HepG2 (cell line): ENCODE results near the gene RNF5. TPM values are rescaled to one million over a fixed set of nuclear protein-coding genes. Genes with fewer than 3 reads are reported as not detected.

Experiments
- ATAC-seq: fragments of 200-7000 bp; cut with Tn5 transposase; 3 replicates; pipeline ENCODE4 v1.9.1; 2020; ENCODE audit warnings: mild to moderate bottlenecking, moderate library complexity
- BruUV-seq: library from RNA; stranded (reverse); fragments of 400-500 nt; replicated peaks from 2 replicates; lab custom pipeline; 2021; lab: Mats Ljungman, UMichigan
- CTCF ChIA-PET: fragments of 300-600 bp; formaldehyde crosslinking; extraction: SDS; loops from one replicate; lab custom pipeline; 2021; ENCODE audit warnings: low total read pairs, inconsistent platforms, low intra/inter-chr PET ratio; lab: Yijun Ruan, JAX
- POLR2A ChIA-PET: fragments of 350-600 bp; sonication (Branson Sonifier 250); formaldehyde crosslinking; loops from one replicate; lab custom pipeline; 2020; ENCODE audit warnings: antibody characterized with exemption, inconsistent platforms; lab: Yijun Ruan, JAX
- DNase-seq: peaks from one replicate; pipeline ENCODE4 v3.0.0-alpha.2; 2015; ENCODE audit warnings: low spot score
- FAIRE-seq: peaks from 3 replicates; lab custom pipeline; 2011; peaks lifted over from hg19 to GRCh38; lab: Jason Lieb, UNC
- H2AFZ ChIP-seq: one replicate; pipeline ENCODE4 v1.6.1; 2011; ENCODE audit warnings: low read length, inconsistent platforms
- H3K27ac ChIP-seq: fragments of 300-600 bp; 3 replicates; pipeline ENCODE4 v1.8.0; 2011; ENCODE audit warnings: mixed run types, mild to moderate bottlenecking, mixed read lengths, low read length, inconsistent platforms; ENCODE audit not compliant: insufficient read depth; ENCODE audit errors: extremely low read length
- H3K27me3 ChIP-seq, 2 experiments: fragments of 200-600 bp in 1 of 2; 2 replicates in 1 of 2; 3 replicates in 1 of 2; pipeline versions ENCODE4 v1.6.0 to v1.8.0; 2011; ENCODE audit warnings: low read length in 2 of 2, mild to moderate bottlenecking in 2 of 2, moderate library complexity in 2 of 2, inconsistent platforms in 1 of 2; ENCODE audit not compliant: insufficient read depth in 2 of 2, control insufficient read depth in 1 of 2
- H3K36me3 ChIP-seq, 2 experiments: fragments of 200-600 bp in 1 of 2; replicated peaks in 1 of 2; 2 replicates in 1 of 2; 3 replicates in 1 of 2; pipeline versions ENCODE4 v1.5.1 to v1.8.0; 2011; ENCODE audit warnings: low read length in 2 of 2, inconsistent platforms in 1 of 2; ENCODE audit not compliant: insufficient read depth in 2 of 2, control insufficient read depth in 1 of 2
- H3K4me1 ChIP-seq: 2 replicates; pipeline ENCODE4 v1.5.1; 2012; ENCODE audit warnings: low read length, inconsistent platforms; ENCODE audit not compliant: insufficient read depth
- H3K4me2 ChIP-seq: 2 replicates; pipeline ENCODE4 v1.6.0; 2011; ENCODE audit warnings: low read depth, low read length, inconsistent platforms
- H3K4me3 ChIP-seq, 3 experiments: fragments of 200-600 bp in 1 of 3; sonication (generic), shearing (Covaris generic) in 1 of 3; replicated peaks in 1 of 3; 2 replicates each; pipeline ENCODE4 v1.5.1; 2011 to 2016; ENCODE audit warnings: low read length in 3 of 3, inconsistent platforms in 2 of 3, low read depth in 2 of 3, mild to moderate bottlenecking in 2 of 3, control low read depth in 1 of 3, mixed read lengths in 1 of 3; ENCODE audit not compliant: insufficient read depth in 1 of 3
- H3K79me2 ChIP-seq: one replicate; pipeline ENCODE4 v1.6.1; 2011; ENCODE audit warnings: low read length, inconsistent platforms; ENCODE audit not compliant: insufficient read depth
- H3K9ac ChIP-seq: 2 replicates; pipeline ENCODE4 v1.6.0; 2011; ENCODE audit warnings: mild to moderate bottlenecking, low read depth, low read length, inconsistent platforms; ENCODE audit not compliant: insufficient read depth
- H3K9me3 ChIP-seq: 2 replicates; pipeline ENCODE4 v1.5.1; 2012; ENCODE audit warnings: mild to moderate bottlenecking, low read length
- H4K20me1 ChIP-seq: 2 replicates; pipeline ENCODE4 v1.6.0; 2011; ENCODE audit warnings: inconsistent platforms, mild to moderate bottlenecking, low read length, moderate library complexity; ENCODE audit not compliant: insufficient read depth
- CHD4 ChIP-seq: fragments of 200-600 bp; sonication (generic); IDR thresholded peaks from 2 replicates; pipeline ENCODE4 v1.7.0; 2017; ENCODE audit warnings: mild to moderate bottlenecking, low read length, borderline replicate concordance
- CTCF ChIP-seq: sonication (generic); formaldehyde crosslinking; IDR thresholded peaks from 2 replicates; pipeline ENCODE4 v1.5.0; 2020; ENCODE audit warnings: mild to moderate bottlenecking, missing genetic modification reagents, moderate library complexity
- ESRRA ChIP-seq: sonication (generic); formaldehyde crosslinking; IDR thresholded peaks from 2 replicates; pipeline ENCODE4 v1.5.1; 2020; ENCODE audit warnings: mild to moderate bottlenecking, low read depth, missing genetic modification reagents
- HOXD1 ChIP-seq: sonication (generic); formaldehyde crosslinking; IDR thresholded peaks from 2 replicates; pipeline ENCODE4 v1.5.0; 2020; ENCODE audit warnings: missing genetic modification reagents
- MAX ChIP-seq: IDR thresholded peaks from 2 replicates; pipeline ENCODE4 v1.6.1; 2012; ENCODE audit warnings: inconsistent platforms
- MIXL1 ChIP-seq: IDR thresholded peaks from 2 replicates; pipeline ENCODE4 v1.6.1; 2016
- NONO ChIP-seq, 2 experiments: fragments of 450-650 bp in 1 of 2; sonication (generic) in 1 of 2; formaldehyde crosslinking in 1 of 2; IDR thresholded peaks in 1 of 2; conservative IDR thresholded peaks in 1 of 2; 2 replicates each; pipeline versions ENCODE4 v1.6.1 to v1.8.0; 2017 to 2022; ENCODE audit warnings: mild to moderate bottlenecking in 1 of 2, missing genetic modification reagents in 1 of 2, moderate library complexity in 1 of 2
- U2AF1 ChIP-seq: fragments of 200-400 bp; formaldehyde crosslinking; optimal IDR thresholded peaks from 2 replicates; pipeline ENCODE3; 2017; ENCODE audit warnings: mild to moderate bottlenecking, low read depth, low read length
- ZNF367 ChIP-seq: sonication (generic); formaldehyde crosslinking; IDR thresholded peaks from 2 replicates; pipeline ENCODE4 v1.4.0; 2020; ENCODE audit warnings: missing genetic modification reagents, borderline replicate concordance
- ZNF451 ChIP-seq: sonication (generic); formaldehyde crosslinking; IDR thresholded peaks from 2 replicates; pipeline ENCODE4 v1.5.0; 2020; ENCODE audit warnings: mild to moderate bottlenecking, missing genetic modification reagents
- ZSCAN5A ChIP-seq: sonication (generic); formaldehyde crosslinking; IDR thresholded peaks from 2 replicates; pipeline ENCODE4 v1.8.0; 2022; ENCODE audit warnings: mild to moderate bottlenecking, missing genetic modification reagents, borderline replicate concordance
- WGBS: methylation state at CpG from one replicate; pipeline ENCODE4 v1.1.6; 2017; ENCODE audit warnings: low lambda C conversion rate; 5-methylcytosine and 5-hydroxymethylcytosine counted together
- in situ Hi-C: cut with HindIII; loops from 2 replicates; pipeline ENCODE4 v1.10.0; 2017; ENCODE audit warnings: low pct_unique_long_range_greater_than_20kb; ENCODE audit not compliant: extremely low pct_ligation_motif_present
- intact Hi-C: fragments of 100-400 bp; cut with micrococcal nuclease; formaldehyde crosslinking; loops from one replicate; pipeline ENCODE4 v1.10.0; 2022; ENCODE audit not compliant: unreplicated experiment
- polyA plus RNA-seq, 8 experiments: library from polyadenylated mRNA; depleted of rRNA in 3 of 8; stranded (reverse) in 7 of 8; unstranded in 1 of 8; fragments of >200 nt; fragmentation: Illumina TruSeq in 4 of 8; extraction: Trizol in 4 of 8; gene quantifications; 2 replicates each; pipeline versions ENCODE4 v1.2.1 to v1.2.3, GENCODE V29; 2011 to 2016; ENCODE audit warnings: low read depth in 4 of 8, missing spikeins in 1 of 8, mixed read lengths in 1 of 8; ENCODE audit not compliant: insufficient read depth in 1 of 8
- total RNA-seq, 5 experiments: library from RNA; depleted of rRNA; stranded (reverse); fragments of >200 nt; fragmentation: Illumina TruSeq; extraction: Trizol; gene quantifications; 2 replicates each; pipeline ENCODE4 v1.2.3, GENCODE V29; 2016; ENCODE audit warnings: low read depth in 1 of 5
- TF ChIP-seq, protein P1 (sequence below): sonication (generic); formaldehyde crosslinking; IDR thresholded peaks from 2 replicates; pipeline ENCODE4 v1.5.0; 2020; ENCODE audit warnings: mild to moderate bottlenecking, missing genetic modification reagents, borderline replicate concordance
- TF ChIP-seq, protein P2 (sequence below): sonication (generic); formaldehyde crosslinking; IDR thresholded peaks from 2 replicates; pipeline ENCODE4 v1.4.0; 2020; ENCODE audit warnings: low read depth, mild to moderate bottlenecking, missing genetic modification reagents
- TF ChIP-seq, protein P3 (sequence below): sonication (generic); formaldehyde crosslinking; IDR thresholded peaks from 2 replicates; pipeline ENCODE4 v1.5.1; 2020; ENCODE audit warnings: mild to moderate bottlenecking, moderate library complexity, missing genetic modification reagents

RNF5 gene
- total and polyA plus RNA-seq, 2 of the 13 experiments (the other 11 are each of a cell fraction or from before 2014, with no cell fraction given): 98.0 to 131 TPM

DNA sequence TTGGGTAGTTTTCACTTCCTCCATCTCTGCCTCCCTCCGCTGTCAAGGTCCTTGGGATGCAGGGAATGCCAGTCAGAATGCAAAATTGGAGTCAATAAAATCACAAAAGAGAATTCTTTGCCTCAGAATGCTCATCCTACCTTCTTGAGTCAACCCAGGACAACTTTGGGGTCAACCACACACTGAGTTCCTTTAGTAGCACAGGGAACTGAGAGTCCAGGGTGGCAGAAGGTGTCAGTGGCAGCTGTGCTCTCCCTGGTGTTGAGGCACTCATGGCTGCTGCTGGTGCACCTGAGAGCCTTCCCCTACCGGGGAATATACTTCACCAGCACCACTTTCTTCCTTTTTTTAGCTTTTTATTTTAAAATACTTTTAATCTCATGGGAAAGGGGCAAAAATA lies 46.5 kb downstream of the RNF5 start:
- H3K4me2 ChIP-seq: no peak overlapping the region
- H3K27me3 ChIP-seq: peaks cover 0 to 52% of the 10 kb centered on the region in 2 experiments; a peak in 3 of 5 replicates
- WGBS: 30% methylated on average over 2 of the region's 2 CpGs
- BruUV-seq: no TSS peak
- H4K20me1 ChIP-seq: no peaks in the 10 kb centered on the region
- H3K4me3 ChIP-seq: no peak overlapping the region
- in situ Hi-C loops (no loop called here), intact Hi-C loops (no loop called here)
- no peak overlapping the region for H2AFZ ChIP-seq
- H3K27ac ChIP-seq: no peak overlapping the region
- ATAC-seq (no peak), DNase-seq (no peak), FAIRE-seq (no peak)
- no peaks in the 10 kb centered on the region for H3K36me3 ChIP-seq
- ChIA-PET CTCF (no interaction called here), POLR2A (no interaction called here)
- TF ChIP-seq U2AF1: no peak
- TF ChIP-seq ZNF451 (CRISPR knock-in tag): no peak
- no peak for TF ChIP-seq HOXD1 (CRISPR knock-in tag)
- TF ChIP-seq, protein P1, sequence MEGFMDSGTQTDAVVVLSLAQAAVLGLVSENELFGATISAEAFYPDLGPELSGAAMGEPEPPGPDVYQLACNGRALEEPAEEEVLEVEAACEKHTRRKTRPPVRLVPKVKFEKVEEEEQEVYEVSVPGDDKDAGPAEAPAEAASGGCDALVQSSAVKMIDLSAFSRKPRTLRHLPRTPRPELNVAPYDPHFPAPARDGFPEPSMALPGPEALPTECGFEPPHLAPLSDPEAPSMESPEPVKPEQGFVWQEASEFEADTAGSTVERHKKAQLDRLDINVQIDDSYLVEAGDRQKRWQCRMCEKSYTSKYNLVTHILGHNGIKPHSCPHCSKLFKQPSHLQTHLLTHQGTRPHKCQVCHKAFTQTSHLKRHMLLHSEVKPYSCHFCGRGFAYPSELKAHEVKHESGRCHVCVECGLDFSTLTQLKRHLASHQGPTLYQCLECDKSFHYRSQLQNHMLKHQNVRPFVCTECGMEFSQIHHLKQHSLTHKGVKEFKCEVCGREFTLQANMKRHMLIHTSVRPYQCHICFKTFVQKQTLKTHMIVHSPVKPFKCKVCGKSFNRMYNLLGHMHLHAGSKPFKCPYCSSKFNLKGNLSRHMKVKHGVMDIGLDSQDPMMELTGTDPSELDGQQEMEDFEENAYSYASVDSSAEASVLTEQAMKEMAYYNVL (CRISPR knock-in tag): no peak
- no peak for TF ChIP-seq MAX
- no peak for TF ChIP-seq MIXL1 (CRISPR knock-in tag)
- TF ChIP-seq ZNF367: no peak
- TF ChIP-seq, protein P2, sequence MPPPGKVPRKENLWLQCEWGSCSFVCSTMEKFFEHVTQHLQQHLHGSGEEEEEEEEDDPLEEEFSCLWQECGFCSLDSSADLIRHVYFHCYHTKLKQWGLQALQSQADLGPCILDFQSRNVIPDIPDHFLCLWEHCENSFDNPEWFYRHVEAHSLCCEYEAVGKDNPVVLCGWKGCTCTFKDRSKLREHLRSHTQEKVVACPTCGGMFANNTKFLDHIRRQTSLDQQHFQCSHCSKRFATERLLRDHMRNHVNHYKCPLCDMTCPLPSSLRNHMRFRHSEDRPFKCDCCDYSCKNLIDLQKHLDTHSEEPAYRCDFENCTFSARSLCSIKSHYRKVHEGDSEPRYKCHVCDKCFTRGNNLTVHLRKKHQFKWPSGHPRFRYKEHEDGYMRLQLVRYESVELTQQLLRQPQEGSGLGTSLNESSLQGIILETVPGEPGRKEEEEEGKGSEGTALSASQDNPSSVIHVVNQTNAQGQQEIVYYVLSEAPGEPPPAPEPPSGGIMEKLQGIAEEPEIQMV (CRISPR knock-in tag): no peak
- no peak for TF ChIP-seq CHD4
- no peak for TF ChIP-seq CTCF
- TF ChIP-seq, protein P3, sequence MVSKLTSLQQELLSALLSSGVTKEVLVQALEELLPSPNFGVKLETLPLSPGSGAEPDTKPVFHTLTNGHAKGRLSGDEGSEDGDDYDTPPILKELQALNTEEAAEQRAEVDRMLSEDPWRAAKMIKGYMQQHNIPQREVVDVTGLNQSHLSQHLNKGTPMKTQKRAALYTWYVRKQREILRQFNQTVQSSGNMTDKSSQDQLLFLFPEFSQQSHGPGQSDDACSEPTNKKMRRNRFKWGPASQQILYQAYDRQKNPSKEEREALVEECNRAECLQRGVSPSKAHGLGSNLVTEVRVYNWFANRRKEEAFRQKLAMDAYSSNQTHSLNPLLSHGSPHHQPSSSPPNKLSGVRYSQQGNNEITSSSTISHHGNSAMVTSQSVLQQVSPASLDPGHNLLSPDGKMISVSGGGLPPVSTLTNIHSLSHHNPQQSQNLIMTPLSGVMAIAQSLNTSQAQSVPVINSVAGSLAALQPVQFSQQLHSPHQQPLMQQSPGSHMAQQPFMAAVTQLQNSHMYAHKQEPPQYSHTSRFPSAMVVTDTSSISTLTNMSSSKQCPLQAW (CRISPR knock-in tag): no peak
- TF ChIP-seq ESRRA (CRISPR knock-in tag): no peak
- no peak for TF ChIP-seq ZSCAN5A
- TF ChIP-seq NONO (IDR thresholded peaks at IDR 0.05): no peak
- TF ChIP-seq NONO (CRISPR knock-in tag; conservative IDR thresholded peaks at IDR 0.05): no peak
- no peaks in the 10 kb centered on the region for H3K9me3 ChIP-seq
- no peaks in the 10 kb centered on the region for H3K4me1 ChIP-seq
- no peaks in the 10 kb centered on the region for H3K79me2 ChIP-seq
- H3K9ac ChIP-seq: no peak overlapping the region
